MM.1S (cell line): ENCODE results near the gene PYGB.

ENCODE experiments used
- DNase-seq: peaks from one replicate; pipeline ENCODE4 v3.0.0-alpha.2; 2015
- H2AFZ ChIP-seq: fragments of 300-600 bp; sonication (generic); 2 replicates; pipeline ENCODE4 v1.6.0; 2016; ENCODE audit warnings: antibody characterized with exemption, low read length
- H3F3A ChIP-seq: fragments of 300-600 bp; sonication (generic); 2 replicates; pipeline ENCODE4 v1.6.1; 2016; ENCODE audit warnings: mild to moderate bottlenecking, antibody characterized with exemption, low read length, moderate library complexity, mixed read lengths; ENCODE audit not compliant: insufficient read depth
- H3K27ac ChIP-seq: fragments of 300-600 bp; sonication (generic); 2 replicates; pipeline ENCODE4 v1.5.1; 2016; ENCODE audit warnings: mild to moderate bottlenecking, low read length
- H3K27me3 ChIP-seq: fragments of 300-600 bp; sonication (generic); replicated peaks from 2 replicates; pipeline ENCODE4 v1.6.0; 2016; ENCODE audit warnings: low read length; ENCODE audit not compliant: insufficient read depth
- H3K36me3 ChIP-seq: fragments of 300-600 bp; sonication (generic); replicated peaks from 2 replicates; pipeline ENCODE4 v1.6.1; 2016; ENCODE audit warnings: mild to moderate bottlenecking, low read length, mixed read lengths; ENCODE audit not compliant: insufficient read depth
- H3K4me1 ChIP-seq: fragments of 300-600 bp; sonication (generic); 2 replicates; pipeline ENCODE4 v1.6.1; 2016; ENCODE audit warnings: low read length, mixed read lengths
- H3K4me2 ChIP-seq: fragments of 300-600 bp; sonication (generic); 2 replicates; pipeline ENCODE4 v1.6.0; 2016; ENCODE audit warnings: low read depth, low read length
- H3K4me3 ChIP-seq: fragments of 300-600 bp; sonication (generic); 2 replicates; pipeline ENCODE4 v1.5.1; 2016; ENCODE audit warnings: low read length, mixed read lengths
- H3K79me2 ChIP-seq: fragments of 300-600 bp; sonication (generic); 2 replicates; pipeline ENCODE4 v1.6.1; 2016; ENCODE audit warnings: mixed run types, low read length, mixed read lengths
- H3K9ac ChIP-seq: fragments of 300-600 bp; sonication (generic); 2 replicates; pipeline ENCODE4 v1.6.1; 2016; ENCODE audit warnings: low read length, mixed read lengths
- H3K9me2 ChIP-seq: fragments of 300-600 bp; sonication (generic); replicated peaks from 2 replicates; pipeline ENCODE4 v1.6.1; 2016; ENCODE audit warnings: mild to moderate bottlenecking, low read length, mixed read lengths; ENCODE audit not compliant: insufficient read depth
- H3K9me3 ChIP-seq: fragments of 300-600 bp; sonication (generic); replicated peaks from 2 replicates; pipeline ENCODE4 v1.6.1; 2016; ENCODE audit warnings: mild to moderate bottlenecking, low read length, mixed read lengths; ENCODE audit not compliant: insufficient read depth
- H4K20me1 ChIP-seq: fragments of 300-600 bp; sonication (generic); 2 replicates; pipeline ENCODE4 v1.6.1; 2016; ENCODE audit warnings: mild to moderate bottlenecking, low read length, moderate library complexity, mixed read lengths; ENCODE audit not compliant: insufficient read depth
- EZH2 ChIP-seq: fragments of 300-600 bp; sonication (generic); optimal IDR thresholded peaks from 2 replicates; pipeline ENCODE3; 2017; ENCODE audit warnings: low read depth, mild to moderate bottlenecking, antibody characterized with exemption, low read length, mixed read lengths
- EZH2phosphoT487 ChIP-seq: fragments of 300-600 bp; sonication (generic); IDR thresholded peaks from 2 replicates; pipeline ENCODE4 v1.6.1; 2018; ENCODE audit warnings: antibody characterized with exemption, low read length
- TF ChIP-seq, protein P1 (sequence below): fragments of 300-600 bp; sonication (generic); IDR thresholded peaks from 2 replicates; pipeline ENCODE4 v1.5.1; 2016; ENCODE audit warnings: antibody characterized with exemption, low read length, mixed read lengths

PYGB gene

DNA sequence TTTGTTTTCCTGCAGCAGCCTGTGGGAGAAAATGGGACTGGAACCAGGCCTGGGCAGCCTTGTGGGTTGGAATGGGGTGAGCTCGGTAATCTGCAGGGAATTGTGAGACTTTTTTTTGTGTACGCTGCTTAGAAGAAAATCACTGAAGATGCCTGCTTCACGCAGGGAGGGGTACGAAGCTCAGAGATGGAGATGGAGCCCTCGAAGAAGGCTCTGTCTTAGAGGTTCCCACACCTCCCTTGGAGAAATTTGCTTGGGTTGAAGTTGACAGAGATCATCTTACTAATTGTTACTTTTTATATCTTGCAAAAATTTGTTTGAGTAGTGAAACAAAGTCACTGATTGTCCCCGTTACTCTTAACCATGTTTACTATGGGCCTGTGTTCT lies 894 bp downstream of the PYGB start:
- Histone ChIP-seq H3K9ac (peak overlapping the region; percentile 69), H3K27me3 (no peaks in the 10 kb centered on the region), H4K20me1 (no peaks in the 10 kb centered on the region), H3K27ac (peak overlapping the region; percentile 36; the same call in 1 of the 2 replicates), H3F3A (peaks cover 5% of the 10 kb centered on the region; the same call in 1 of the 2 replicates), H3K9me3 (no peaks in the 10 kb centered on the region), H3K4me2 (peak overlapping the region; percentile 86), H3K4me3 (peak overlapping the region; percentile 93), H3K4me1 (peaks cover 24% of the 10 kb centered on the region), H2AFZ (peak overlapping the region; percentile 49; the same call in 1 of the 2 replicates), H3K36me3 (no peaks in the 10 kb centered on the region), H3K9me2 (no peaks in the 10 kb centered on the region), H3K79me2 (peaks cover 52% of the 10 kb centered on the region)
- TF ChIP-seq EZH2phosphoT487 (no peak), EZH2 (no peak)
- TF ChIP-seq, protein P1, sequence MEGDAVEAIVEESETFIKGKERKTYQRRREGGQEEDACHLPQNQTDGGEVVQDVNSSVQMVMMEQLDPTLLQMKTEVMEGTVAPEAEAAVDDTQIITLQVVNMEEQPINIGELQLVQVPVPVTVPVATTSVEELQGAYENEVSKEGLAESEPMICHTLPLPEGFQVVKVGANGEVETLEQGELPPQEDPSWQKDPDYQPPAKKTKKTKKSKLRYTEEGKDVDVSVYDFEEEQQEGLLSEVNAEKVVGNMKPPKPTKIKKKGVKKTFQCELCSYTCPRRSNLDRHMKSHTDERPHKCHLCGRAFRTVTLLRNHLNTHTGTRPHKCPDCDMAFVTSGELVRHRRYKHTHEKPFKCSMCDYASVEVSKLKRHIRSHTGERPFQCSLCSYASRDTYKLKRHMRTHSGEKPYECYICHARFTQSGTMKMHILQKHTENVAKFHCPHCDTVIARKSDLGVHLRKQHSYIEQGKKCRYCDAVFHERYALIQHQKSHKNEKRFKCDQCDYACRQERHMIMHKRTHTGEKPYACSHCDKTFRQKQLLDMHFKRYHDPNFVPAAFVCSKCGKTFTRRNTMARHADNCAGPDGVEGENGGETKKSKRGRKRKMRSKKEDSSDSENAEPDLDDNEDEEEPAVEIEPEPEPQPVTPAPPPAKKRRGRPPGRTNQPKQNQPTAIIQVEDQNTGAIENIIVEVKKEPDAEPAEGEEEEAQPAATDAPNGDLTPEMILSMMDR: no peak
- no peak for DNase-seq

DNA sequence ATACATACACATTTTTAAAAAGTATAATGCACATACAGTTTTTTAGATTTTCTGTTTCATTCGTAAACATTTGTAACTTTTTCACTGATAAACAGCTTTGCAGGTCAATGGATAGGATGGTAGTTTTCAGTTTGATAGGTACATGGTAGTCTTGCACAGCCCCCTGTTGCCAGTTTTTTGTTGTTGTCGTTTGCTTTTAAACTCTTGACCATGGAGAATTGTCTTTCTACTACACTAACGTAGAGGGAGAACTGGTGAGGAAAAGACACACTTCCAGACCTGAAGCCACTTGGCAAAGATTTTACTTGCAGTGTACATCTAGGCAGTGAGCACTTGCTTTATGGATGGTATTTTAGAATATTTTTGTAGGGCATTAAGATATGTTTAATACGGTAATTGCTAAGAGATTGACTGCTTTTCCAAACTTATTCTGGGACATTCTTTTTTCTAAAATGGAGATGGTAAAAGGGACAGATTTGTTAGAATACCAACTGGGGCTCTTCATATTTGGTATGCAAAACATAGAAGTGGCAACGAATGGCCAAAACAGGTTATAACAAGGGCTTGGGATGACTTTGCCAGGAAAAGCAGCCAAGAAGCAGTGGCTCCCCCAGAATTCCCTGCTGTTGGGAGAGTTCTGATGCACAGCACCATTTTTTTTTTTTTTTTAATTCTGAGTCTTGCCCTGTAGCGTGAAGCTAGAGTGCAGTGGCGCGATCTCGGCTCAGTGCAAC lies 1.5 kb downstream of the PYGB start:
- TF ChIP-seq EZH2 (no peak), EZH2phosphoT487 (no peak)
- TF ChIP-seq, protein P1: no peak
- Histone ChIP-seq H3K27me3 (no peaks in the 10 kb centered on the region), H2AFZ (peak overlapping the region; percentile 49; the same call in 1 of the 2 replicates), H4K20me1 (no peaks in the 10 kb centered on the region), H3K79me2 (peaks cover 57% of the 10 kb centered on the region), H3K4me3 (peak overlapping the region; percentile 93), H3K27ac (no peak overlapping the region), H3K36me3 (no peaks in the 10 kb centered on the region), H3K9me2 (no peaks in the 10 kb centered on the region), H3K4me1 (peaks cover 24% of the 10 kb centered on the region), H3F3A (peaks cover 5% of the 10 kb centered on the region; the same call in 1 of the 2 replicates), H3K9ac (peak overlapping the region; percentile 69; the same call in 1 of the 2 replicates), H3K9me3 (no peaks in the 10 kb centered on the region), H3K4me2 (peak overlapping the region; percentile 86)
- no peak for DNase-seq

DNA sequence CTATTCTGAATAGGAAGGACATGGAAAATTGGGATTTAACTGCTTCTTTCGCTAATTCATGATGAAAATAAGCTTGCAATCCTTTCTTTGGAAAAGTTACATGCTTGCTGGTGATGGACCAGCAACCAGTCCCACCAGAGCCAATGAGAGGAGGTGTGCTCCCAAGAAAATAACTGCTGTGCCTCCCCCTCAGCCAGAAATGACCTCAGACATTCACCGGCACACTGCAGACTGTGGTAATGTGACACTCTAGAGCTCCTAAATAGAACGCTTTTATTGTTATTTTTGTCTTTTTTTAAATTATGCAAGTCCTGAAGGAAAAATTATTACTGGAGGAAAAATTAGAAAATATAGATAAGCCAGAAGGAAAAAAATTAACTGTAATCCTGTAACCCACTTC lies 2.6 kb downstream of the PYGB start:
- H3K4me1 ChIP-seq: peaks cover 24% of the 10 kb centered on the region
- H3K79me2 ChIP-seq: peaks cover 68% of the 10 kb centered on the region
- no peak overlapping the region for H2AFZ ChIP-seq

More for the DNA sequence above, 2.6 kb downstream of the PYGB start:
- peaks cover 5% of the 10 kb centered on the region; the same call in 1 of the 2 replicates for H3F3A ChIP-seq
- no peaks in the 10 kb centered on the region for H3K9me3 ChIP-seq
- H3K36me3 ChIP-seq: no peaks in the 10 kb centered on the region
- H3K4me2 ChIP-seq: peak overlapping the region; percentile 86; the same call in 1 of the 2 replicates
- H3K9me2 ChIP-seq: no peaks in the 10 kb centered on the region
- no peak for TF ChIP-seq EZH2
- TF ChIP-seq, protein P1: no peak
- no peak for TF ChIP-seq EZH2phosphoT487
- no peak overlapping the region for H3K27ac ChIP-seq
- H3K27me3 ChIP-seq: no peaks in the 10 kb centered on the region
- no peaks in the 10 kb centered on the region for H4K20me1 ChIP-seq
- no peak overlapping the region for H3K9ac ChIP-seq
- DNase-seq: no peak
- H3K4me3 ChIP-seq: no peak overlapping the region
